ENCODE results near the gene SLC6A7.

SLC6A7 gene

GRCh38 chr5:150146862-150147601 lies 42.8 kb upstream of the SLC6A7 start:
- H3K27me3 ChIP-seq (ENCODE audit: control insufficient read depth, insufficient read depth, low read length, poor library complexity, severe bottlenecking) = no peaks in the 10 kb centered on the region
- WGBS, 2 experiments = 83 to 87% methylated on average over 14 of the region's 14 CpGs
- no peaks in the 10 kb centered on the region for H3K9me3 ChIP-seq (ENCODE audit: control insufficient read depth, low read length)
- no peak overlapping the region for H3K27ac ChIP-seq (ENCODE audit: insufficient read depth, low read depth, low read length, poor library complexity, severe bottlenecking)
- H3K4me3 ChIP-seq (ENCODE audit: insufficient read depth, low read depth, low read length) = no peak overlapping the region
- H3K4me1 ChIP-seq (ENCODE audit: control insufficient read depth, insufficient read depth, low read length) = peaks cover 29% of the 10 kb centered on the region
- no peaks in the 10 kb centered on the region for H3K36me3 ChIP-seq (ENCODE audit: control insufficient read depth, insufficient read depth, low read length)

DNA sequence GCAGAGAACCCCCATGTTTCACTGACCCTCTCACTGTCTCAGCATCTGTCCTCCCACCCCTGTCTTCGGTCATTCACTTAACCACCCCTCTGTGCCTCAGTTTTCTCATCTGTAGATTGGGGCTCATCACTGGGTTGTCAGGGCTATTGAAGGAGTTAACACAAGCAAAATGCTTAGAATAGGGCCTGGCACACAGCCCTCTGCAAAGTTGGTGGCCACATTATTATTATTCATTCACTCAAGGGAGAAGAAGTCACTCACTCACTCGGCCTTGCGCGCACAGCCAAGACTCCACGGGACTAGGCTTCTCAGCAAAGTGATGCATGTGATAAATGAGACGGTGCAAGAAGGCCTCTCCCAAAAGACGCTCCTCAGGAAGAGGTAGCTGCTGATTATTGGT lies 42.2 kb upstream of the SLC6A7 start:
- WGBS, 2 experiments = 97 to 99% methylated on average over 7 of the region's 7 CpGs
- no peaks in the 10 kb centered on the region for H3K27me3 ChIP-seq (ENCODE audit: control insufficient read depth, insufficient read depth, low read length, poor library complexity, severe bottlenecking)
- no peak overlapping the region for H3K27ac ChIP-seq (ENCODE audit: insufficient read depth, low read depth, low read length, poor library complexity, severe bottlenecking)
- no peak overlapping the region for H3K4me3 ChIP-seq (ENCODE audit: insufficient read depth, low read depth, low read length)
- peaks cover 25% of the 10 kb centered on the region for H3K4me1 ChIP-seq (ENCODE audit: control insufficient read depth, insufficient read depth, low read length)
- H3K36me3 ChIP-seq (ENCODE audit: control insufficient read depth, insufficient read depth, low read length) = no peaks in the 10 kb centered on the region
- H3K9me3 ChIP-seq (ENCODE audit: control insufficient read depth, low read length) = no peaks in the 10 kb centered on the region

- Histone ChIP-seq H3K4me1 (ENCODE audit: control insufficient read depth, insufficient read depth, low read length) (peaks cover 23% of the 10 kb centered on the region), H3K27ac (ENCODE audit: insufficient read depth, low read depth, low read length, poor library complexity, severe bottlenecking) (no peak overlapping the region), H3K4me3 (ENCODE audit: insufficient read depth, low read depth, low read length) (no peak overlapping the region), H3K27me3 (ENCODE audit: control insufficient read depth, insufficient read depth, low read length, poor library complexity, severe bottlenecking) (no peaks in the 10 kb centered on the region), H3K9me3 (ENCODE audit: control insufficient read depth, low read length) (no peaks in the 10 kb centered on the region), H3K36me3 (ENCODE audit: control insufficient read depth, insufficient read depth, low read length) (no peaks in the 10 kb centered on the region)
- 95% methylated on average over 11 of the region's 11 CpGs for WGBS, 2 experiments
Observed at GRCh38 chr5:150148117-150148927, 41.5 kb upstream of the SLC6A7 start.

- Histone ChIP-seq H3K27me3 (ENCODE audit: control insufficient read depth, insufficient read depth, low read length, poor library complexity, severe bottlenecking) (no peaks in the 10 kb centered on the region), H3K9me3 (ENCODE audit: control insufficient read depth, low read length) (no peaks in the 10 kb centered on the region), H3K36me3 (ENCODE audit: control insufficient read depth, insufficient read depth, low read length) (no peaks in the 10 kb centered on the region), H3K4me3 (ENCODE audit: insufficient read depth, low read depth, low read length) (no peak overlapping the region), H3K27ac (ENCODE audit: insufficient read depth, low read depth, low read length, poor library complexity, severe bottlenecking) (no peak overlapping the region), H3K4me1 (ENCODE audit: control insufficient read depth, insufficient read depth, low read length) (peaks cover 17% of the 10 kb centered on the region)
Observed at GRCh38 chr5:150149618-150150017, 40.2 kb upstream of the SLC6A7 start.

DNA sequence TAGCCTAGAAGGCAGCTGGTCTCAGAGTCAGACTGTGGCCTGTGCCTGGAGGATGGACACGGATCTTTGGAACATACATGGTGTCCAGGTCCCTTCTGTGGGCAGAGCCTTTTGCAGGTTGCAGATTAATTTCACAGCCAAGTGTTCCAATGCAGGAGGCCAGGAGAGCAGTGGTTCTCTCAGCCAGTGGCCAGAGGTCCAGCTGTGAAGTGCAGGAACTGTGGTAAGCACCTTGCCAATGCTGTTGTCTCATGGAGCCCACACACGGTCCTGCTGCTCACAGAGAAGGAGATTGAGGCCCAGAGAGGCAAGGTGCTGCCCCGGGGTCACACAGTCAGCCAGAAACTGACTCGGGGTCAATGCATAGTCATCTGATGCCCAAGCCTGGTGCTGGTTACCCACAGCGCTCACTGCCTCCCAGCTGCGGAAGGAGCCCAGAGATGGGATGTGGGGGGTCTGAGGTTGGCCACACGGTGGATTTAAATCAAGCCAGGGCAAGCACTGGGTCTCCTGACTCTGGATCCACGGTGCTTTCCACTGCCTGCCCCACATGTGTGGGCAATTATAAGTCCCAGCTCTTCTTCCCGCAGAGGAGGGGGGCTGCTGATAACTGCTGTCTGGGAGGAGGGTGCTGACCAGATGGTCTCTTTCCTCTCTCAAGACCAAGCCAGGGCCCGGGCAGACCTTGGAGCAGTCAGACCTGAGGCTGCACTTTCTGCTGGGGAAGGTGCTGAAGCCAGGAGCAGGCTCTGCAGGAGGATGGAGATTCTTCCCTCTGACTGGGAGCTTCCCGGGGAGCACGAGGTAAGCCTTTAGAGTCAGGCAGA lies 37.0 kb upstream of the SLC6A7 start:
- Histone ChIP-seq H3K4me1 (ENCODE audit: control insufficient read depth, insufficient read depth, low read length) (peaks cover 13% of the 10 kb centered on the region), H3K36me3 (ENCODE audit: control insufficient read depth, insufficient read depth, low read length) (no peaks in the 10 kb centered on the region), H3K4me3 (ENCODE audit: insufficient read depth, low read depth, low read length) (no peak overlapping the region), H3K27me3 (ENCODE audit: control insufficient read depth, insufficient read depth, low read length, poor library complexity, severe bottlenecking) (no peaks in the 10 kb centered on the region), H3K27ac (ENCODE audit: insufficient read depth, low read depth, low read length, poor library complexity, severe bottlenecking) (no peak overlapping the region), H3K9me3 (ENCODE audit: control insufficient read depth, low read length) (no peaks in the 10 kb centered on the region)
- WGBS, 2 experiments = 76 to 86% methylated on average over 12 of the region's 12 CpGs

GRCh38 chr5:150153483-150153882 lies 36.4 kb upstream of the SLC6A7 start:
- no peaks in the 10 kb centered on the region for H3K36me3 ChIP-seq (ENCODE audit: control insufficient read depth, insufficient read depth, low read length)
- 80 to 83% methylated on average over 2 of the region's 2 CpGs for WGBS, 2 experiments
- H3K9me3 ChIP-seq (ENCODE audit: control insufficient read depth, low read length) = no peaks in the 10 kb centered on the region
- H3K4me3 ChIP-seq (ENCODE audit: insufficient read depth, low read depth, low read length) = no peak overlapping the region
- H3K27me3 ChIP-seq (ENCODE audit: control insufficient read depth, insufficient read depth, low read length, poor library complexity, severe bottlenecking) = no peaks in the 10 kb centered on the region
- peaks cover 13% of the 10 kb centered on the region for H3K4me1 ChIP-seq (ENCODE audit: control insufficient read depth, insufficient read depth, low read length)
- no peak overlapping the region for H3K27ac ChIP-seq (ENCODE audit: insufficient read depth, low read depth, low read length, poor library complexity, severe bottlenecking)

DNA sequence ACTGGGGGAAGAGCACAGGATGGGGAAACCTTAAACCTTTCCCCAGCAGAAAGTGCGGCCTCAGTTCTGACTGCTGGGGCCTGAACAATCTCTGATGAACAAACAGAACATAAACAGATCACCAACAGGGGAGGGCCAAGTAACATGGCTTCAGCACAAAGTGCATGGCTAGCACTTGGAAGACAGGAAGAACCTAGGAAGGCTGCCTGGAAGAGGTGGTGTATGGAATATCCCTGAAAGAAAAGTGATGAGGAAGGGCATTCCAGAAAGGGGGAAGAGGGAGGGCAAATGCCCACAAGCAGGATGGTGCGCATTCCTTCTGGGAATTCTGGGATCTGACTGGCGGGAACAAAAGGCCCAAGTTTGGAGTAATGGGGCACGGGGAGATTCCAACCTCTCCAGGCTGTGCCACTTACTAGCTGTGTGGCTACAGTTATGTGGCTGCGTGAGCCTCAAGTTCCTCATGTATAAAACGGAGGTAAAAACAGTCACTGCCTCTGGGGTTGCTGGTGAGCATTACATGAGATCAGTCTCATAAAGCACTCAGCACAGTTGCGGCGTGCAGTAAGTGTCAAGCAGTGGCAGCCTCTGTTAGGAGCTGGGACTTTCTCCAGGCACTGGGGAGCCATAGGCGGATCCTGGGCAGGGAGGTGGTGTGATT lies 35.8 kb upstream of the SLC6A7 start:
- Histone ChIP-seq H3K4me1 (ENCODE audit: control insufficient read depth, insufficient read depth, low read length) (peaks cover 13% of the 10 kb centered on the region), H3K9me3 (ENCODE audit: control insufficient read depth, low read length) (no peaks in the 10 kb centered on the region), H3K27me3 (ENCODE audit: control insufficient read depth, insufficient read depth, low read length, poor library complexity, severe bottlenecking) (no peaks in the 10 kb centered on the region), H3K36me3 (ENCODE audit: control insufficient read depth, insufficient read depth, low read length) (no peaks in the 10 kb centered on the region), H3K27ac (ENCODE audit: insufficient read depth, low read depth, low read length, poor library complexity, severe bottlenecking) (no peak overlapping the region), H3K4me3 (ENCODE audit: insufficient read depth, low read depth, low read length) (no peak overlapping the region)
- WGBS, 2 experiments = 86 to 89% methylated on average over 9 of the region's 9 CpGs

- H3K27ac ChIP-seq (ENCODE audit: insufficient read depth, low read depth, low read length, poor library complexity, severe bottlenecking) = no peak overlapping the region
- H3K27me3 ChIP-seq (ENCODE audit: control insufficient read depth, insufficient read depth, low read length, poor library complexity, severe bottlenecking) = no peaks in the 10 kb centered on the region
- 59 to 62% methylated on average over 5 to 7 of the region's 7 CpGs for WGBS, 2 experiments
- no peaks in the 10 kb centered on the region for H3K9me3 ChIP-seq (ENCODE audit: control insufficient read depth, low read length)
- no peak overlapping the region for H3K4me3 ChIP-seq (ENCODE audit: insufficient read depth, low read depth, low read length)
- peaks cover 14% of the 10 kb centered on the region for H3K4me1 ChIP-seq (ENCODE audit: control insufficient read depth, insufficient read depth, low read length)
- no peaks in the 10 kb centered on the region for H3K36me3 ChIP-seq (ENCODE audit: control insufficient read depth, insufficient read depth, low read length)
Observed at GRCh38 chr5:150154618-150155128, 35.2 kb upstream of the SLC6A7 start.

DNA sequence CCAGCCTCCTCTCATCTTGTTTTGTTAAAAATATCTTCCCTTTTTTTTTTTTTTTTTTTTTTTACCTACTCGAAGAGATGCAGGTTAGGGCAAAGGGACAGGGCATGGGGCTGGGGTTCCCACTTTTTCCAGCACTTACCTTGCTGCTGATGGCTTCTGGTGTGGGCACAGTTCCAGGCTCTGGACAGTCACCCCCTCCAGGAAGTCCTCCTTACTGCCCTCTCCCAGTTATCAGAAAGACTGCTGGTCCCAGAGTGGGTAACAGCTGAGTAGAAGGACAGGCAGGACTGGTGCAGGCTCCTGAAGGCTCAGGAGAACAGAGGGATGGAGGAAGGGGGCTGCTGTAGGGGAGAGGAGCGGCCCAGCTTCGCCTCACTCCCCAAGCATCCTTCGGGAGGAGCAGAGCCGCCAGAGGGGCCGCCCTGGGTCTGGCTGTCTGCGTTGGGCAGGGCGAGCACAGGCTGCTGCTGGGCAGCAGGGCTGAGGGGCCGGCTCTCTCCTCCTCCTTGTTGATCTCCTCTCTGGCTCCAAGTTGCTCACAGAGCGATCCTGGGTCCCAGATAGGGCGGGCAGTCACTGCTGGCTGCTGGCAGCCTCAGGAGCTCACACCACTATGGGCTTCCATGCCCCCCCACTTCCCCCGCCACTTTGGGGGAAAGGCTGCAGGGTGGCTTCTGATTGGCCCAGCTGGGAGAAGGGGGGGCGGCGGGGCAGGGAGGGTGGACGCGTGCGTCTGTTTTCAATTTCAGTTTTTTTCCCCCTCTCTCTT lies 34.4 kb upstream of the SLC6A7 start, which contains the start of gene PDGFRB:
PDGFRB (minus strand) TSS at position 588 of the 769 bp plus-strand sequence. CDS start 18,798 bp downstream, outside the sequence.
- H3K36me3 ChIP-seq (ENCODE audit: control insufficient read depth, insufficient read depth, low read length) = no peaks in the 10 kb centered on the region
- no peaks in the 10 kb centered on the region for H3K9me3 ChIP-seq (ENCODE audit: control insufficient read depth, low read length)
- 11 to 12% methylated on average over 16 to 17 of the region's 17 CpGs for WGBS, 2 experiments
- H3K27me3 ChIP-seq (ENCODE audit: control insufficient read depth, insufficient read depth, low read length, poor library complexity, severe bottlenecking) = no peaks in the 10 kb centered on the region
- no peak within 1 kb of the TSS for H3K27ac ChIP-seq (ENCODE audit: insufficient read depth, low read depth, low read length, poor library complexity, severe bottlenecking)
- H3K4me3 ChIP-seq (ENCODE audit: insufficient read depth, low read depth, low read length) = peak within 1 kb of the TSS; percentile 0
- peaks cover 20% of the 10 kb centered on the region for H3K4me1 ChIP-seq (ENCODE audit: control insufficient read depth, insufficient read depth, low read length)

Data from ectodermal cell (in vitro differentiated cells).